GM23338 (cell line): Measurements from ENCODE around the gene PIBF1. TPM values are rescaled to one million over a fixed set of nuclear protein-coding genes. Genes with fewer than 3 reads are reported as not detected.

Experiments
- ATAC-seq: fragments of 200-7000 bp; cut with Tn5 transposase; 3 replicates; pipeline ENCODE4 v1.9.1; 2020
- DNase-seq: peaks from one replicate; pipeline ENCODE4 v3.0.0-alpha.2; 2015; ENCODE audit warnings: low spot score
- H2AFZ ChIP-seq: fragments of 200-600 bp; sonication (generic); 2 replicates; pipeline ENCODE4 v1.8.0; 2016; ENCODE audit warnings: antibody characterized with exemption, mild to moderate bottlenecking, moderate library complexity
- H3F3A ChIP-seq: fragments of 200-600 bp; sonication (generic); replicated peaks from 2 replicates; pipeline ENCODE4 v1.8.0; 2017; ENCODE audit warnings: antibody characterized with exemption, mixed run types, low read depth
- H3K27ac ChIP-seq: fragments of 200-600 bp; sonication (generic); 2 replicates; pipeline ENCODE4 v1.6.1; 2016; ENCODE audit warnings: low read depth
- H3K27me3 ChIP-seq: fragments of 200-600 bp; sonication (generic); 2 replicates; pipeline ENCODE4 v1.8.0; 2016; ENCODE audit warnings: mild to moderate bottlenecking, mixed run types, moderate library complexity; ENCODE audit not compliant: insufficient read depth
- H3K36me3 ChIP-seq: fragments of 200-600 bp; sonication (generic); 2 replicates; pipeline ENCODE4 v1.8.0; 2016; ENCODE audit warnings: mild to moderate bottlenecking; ENCODE audit not compliant: insufficient read depth
- H3K4me1 ChIP-seq: fragments of 200-600 bp; sonication (generic); 2 replicates; pipeline ENCODE4 v1.8.0; 2016; ENCODE audit warnings: mild to moderate bottlenecking, moderate library complexity; ENCODE audit not compliant: insufficient read depth
- H3K4me2 ChIP-seq: fragments of 200-600 bp; sonication (generic); 2 replicates; pipeline ENCODE4 v1.7.1; 2017; ENCODE audit warnings: mixed run types
- H3K4me3 ChIP-seq: fragments of 200-600 bp; sonication (generic); 2 replicates; pipeline ENCODE4 v1.6.1; 2016; ENCODE audit warnings: mixed run types
- H3K79me2 ChIP-seq: fragments of 200-600 bp; sonication (generic); replicated peaks from 2 replicates; pipeline ENCODE4 v1.8.0; 2017; ENCODE audit warnings: mild to moderate bottlenecking; ENCODE audit not compliant: insufficient read depth
- H3K9me2 ChIP-seq: fragments of 200-600 bp; sonication (generic); 2 replicates; pipeline ENCODE4 v1.8.0; 2017; ENCODE audit not compliant: insufficient read depth
- H4K20me1 ChIP-seq: fragments of 200-600 bp; sonication (generic); replicated peaks from 2 replicates; pipeline ENCODE4 v1.8.0; 2017; ENCODE audit warnings: mild to moderate bottlenecking; ENCODE audit not compliant: insufficient read depth
- H3K27ac Mint-ChIP-seq: 2 replicates; pipeline ENCODE4 v1.8.0; 2020; ENCODE audit warnings: inconsistent platforms, mild to moderate bottlenecking, moderate library complexity, mixed read lengths
- H3K27me3 Mint-ChIP-seq: 3 replicates; pipeline ENCODE4 v1.8.0; 2022; ENCODE audit warnings: low read depth, mild to moderate bottlenecking, moderate library complexity, mixed read lengths, inconsistent platforms; ENCODE audit not compliant: insufficient read depth, poor library complexity
- H3K36me3 Mint-ChIP-seq: 3 replicates; pipeline ENCODE4 v1.8.0; 2021; ENCODE audit warnings: low read depth, mild to moderate bottlenecking, inconsistent platforms, moderate library complexity, mixed read lengths
- H3K4me1 Mint-ChIP-seq: 3 replicates; pipeline ENCODE4 v1.8.0; 2020; ENCODE audit warnings: mild to moderate bottlenecking, inconsistent platforms, mixed read lengths
- H3K4me3 Mint-ChIP-seq: 3 replicates; pipeline ENCODE4 v1.8.0; 2021; ENCODE audit warnings: moderate library complexity, mild to moderate bottlenecking, inconsistent platforms, mixed read lengths
- H3K9me3 Mint-ChIP-seq: 3 replicates; pipeline ENCODE4 v1.8.0; 2020; ENCODE audit warnings: moderate library complexity, mild to moderate bottlenecking, inconsistent platforms, mixed read lengths
- CTCF ChIP-seq, 2 experiments: fragments of 200-600 bp in 1 of 2; sonication (generic) in 1 of 2; conservative IDR thresholded peaks; 2 replicates each; pipeline versions ENCODE4 v1.5.1 to v1.6.1; 2016 to 2017; ENCODE audit warnings: antibody characterized with exemption in 2 of 2, low read depth in 2 of 2, mild to moderate bottlenecking in 2 of 2, moderate library complexity in 1 of 2
- EZH2 ChIP-seq: fragments of 200-600 bp; sonication (generic); IDR thresholded peaks from one replicate; pipeline ENCODE4 v1.8.0; 2017; ENCODE audit warnings: antibody characterized with exemption, mild to moderate bottlenecking, low read depth; ENCODE audit not compliant: unreplicated experiment
- EZH2phosphoT487 ChIP-seq: fragments of 200-600 bp; sonication (generic); IDR thresholded peaks from one replicate; pipeline ENCODE4 v1.8.1; 2018; ENCODE audit warnings: antibody characterized with exemption; ENCODE audit not compliant: unreplicated experiment
- JUNB ChIP-seq: IDR thresholded peaks from one replicate; pipeline ENCODE4 v1.6.1; 2016; ENCODE audit warnings: antibody characterized with exemption; ENCODE audit not compliant: unreplicated experiment
- POLR2AphosphoS5 ChIP-seq: IDR thresholded peaks from 2 replicates; pipeline ENCODE4 v1.6.1; 2016; ENCODE audit warnings: antibody characterized with exemption, low read depth
- polyA plus RNA-seq: library from polyadenylated mRNA; unstranded; fragments of >200 nt; fragmentation: Nextera tagmentation; extraction: Ambion mirVana; gene quantifications from 2 replicates; pipeline ENCODE4 v1.2.1, GENCODE V29; 2016
- total RNA-seq: library from RNA; depleted of rRNA; stranded (reverse); fragments of >200 nt; shearing (Covaris generic); gene quantifications from 2 replicates; pipeline ENCODE4 v1.2.3, GENCODE V29; 2014
- TF ChIP-seq, protein P1 (sequence below): fragments of 250-450 bp; sonication (Bioruptor Pico); IDR thresholded peaks from 2 replicates; pipeline ENCODE4 v1.5.0; 2020; ENCODE audit warnings: mild to moderate bottlenecking, moderate library complexity

Gene PIBF1
- total and polyA plus RNA-seq, 2 experiments from 2014 or later: 14.9 to 22.6 TPM

- TF ChIP-seq, protein P1, sequence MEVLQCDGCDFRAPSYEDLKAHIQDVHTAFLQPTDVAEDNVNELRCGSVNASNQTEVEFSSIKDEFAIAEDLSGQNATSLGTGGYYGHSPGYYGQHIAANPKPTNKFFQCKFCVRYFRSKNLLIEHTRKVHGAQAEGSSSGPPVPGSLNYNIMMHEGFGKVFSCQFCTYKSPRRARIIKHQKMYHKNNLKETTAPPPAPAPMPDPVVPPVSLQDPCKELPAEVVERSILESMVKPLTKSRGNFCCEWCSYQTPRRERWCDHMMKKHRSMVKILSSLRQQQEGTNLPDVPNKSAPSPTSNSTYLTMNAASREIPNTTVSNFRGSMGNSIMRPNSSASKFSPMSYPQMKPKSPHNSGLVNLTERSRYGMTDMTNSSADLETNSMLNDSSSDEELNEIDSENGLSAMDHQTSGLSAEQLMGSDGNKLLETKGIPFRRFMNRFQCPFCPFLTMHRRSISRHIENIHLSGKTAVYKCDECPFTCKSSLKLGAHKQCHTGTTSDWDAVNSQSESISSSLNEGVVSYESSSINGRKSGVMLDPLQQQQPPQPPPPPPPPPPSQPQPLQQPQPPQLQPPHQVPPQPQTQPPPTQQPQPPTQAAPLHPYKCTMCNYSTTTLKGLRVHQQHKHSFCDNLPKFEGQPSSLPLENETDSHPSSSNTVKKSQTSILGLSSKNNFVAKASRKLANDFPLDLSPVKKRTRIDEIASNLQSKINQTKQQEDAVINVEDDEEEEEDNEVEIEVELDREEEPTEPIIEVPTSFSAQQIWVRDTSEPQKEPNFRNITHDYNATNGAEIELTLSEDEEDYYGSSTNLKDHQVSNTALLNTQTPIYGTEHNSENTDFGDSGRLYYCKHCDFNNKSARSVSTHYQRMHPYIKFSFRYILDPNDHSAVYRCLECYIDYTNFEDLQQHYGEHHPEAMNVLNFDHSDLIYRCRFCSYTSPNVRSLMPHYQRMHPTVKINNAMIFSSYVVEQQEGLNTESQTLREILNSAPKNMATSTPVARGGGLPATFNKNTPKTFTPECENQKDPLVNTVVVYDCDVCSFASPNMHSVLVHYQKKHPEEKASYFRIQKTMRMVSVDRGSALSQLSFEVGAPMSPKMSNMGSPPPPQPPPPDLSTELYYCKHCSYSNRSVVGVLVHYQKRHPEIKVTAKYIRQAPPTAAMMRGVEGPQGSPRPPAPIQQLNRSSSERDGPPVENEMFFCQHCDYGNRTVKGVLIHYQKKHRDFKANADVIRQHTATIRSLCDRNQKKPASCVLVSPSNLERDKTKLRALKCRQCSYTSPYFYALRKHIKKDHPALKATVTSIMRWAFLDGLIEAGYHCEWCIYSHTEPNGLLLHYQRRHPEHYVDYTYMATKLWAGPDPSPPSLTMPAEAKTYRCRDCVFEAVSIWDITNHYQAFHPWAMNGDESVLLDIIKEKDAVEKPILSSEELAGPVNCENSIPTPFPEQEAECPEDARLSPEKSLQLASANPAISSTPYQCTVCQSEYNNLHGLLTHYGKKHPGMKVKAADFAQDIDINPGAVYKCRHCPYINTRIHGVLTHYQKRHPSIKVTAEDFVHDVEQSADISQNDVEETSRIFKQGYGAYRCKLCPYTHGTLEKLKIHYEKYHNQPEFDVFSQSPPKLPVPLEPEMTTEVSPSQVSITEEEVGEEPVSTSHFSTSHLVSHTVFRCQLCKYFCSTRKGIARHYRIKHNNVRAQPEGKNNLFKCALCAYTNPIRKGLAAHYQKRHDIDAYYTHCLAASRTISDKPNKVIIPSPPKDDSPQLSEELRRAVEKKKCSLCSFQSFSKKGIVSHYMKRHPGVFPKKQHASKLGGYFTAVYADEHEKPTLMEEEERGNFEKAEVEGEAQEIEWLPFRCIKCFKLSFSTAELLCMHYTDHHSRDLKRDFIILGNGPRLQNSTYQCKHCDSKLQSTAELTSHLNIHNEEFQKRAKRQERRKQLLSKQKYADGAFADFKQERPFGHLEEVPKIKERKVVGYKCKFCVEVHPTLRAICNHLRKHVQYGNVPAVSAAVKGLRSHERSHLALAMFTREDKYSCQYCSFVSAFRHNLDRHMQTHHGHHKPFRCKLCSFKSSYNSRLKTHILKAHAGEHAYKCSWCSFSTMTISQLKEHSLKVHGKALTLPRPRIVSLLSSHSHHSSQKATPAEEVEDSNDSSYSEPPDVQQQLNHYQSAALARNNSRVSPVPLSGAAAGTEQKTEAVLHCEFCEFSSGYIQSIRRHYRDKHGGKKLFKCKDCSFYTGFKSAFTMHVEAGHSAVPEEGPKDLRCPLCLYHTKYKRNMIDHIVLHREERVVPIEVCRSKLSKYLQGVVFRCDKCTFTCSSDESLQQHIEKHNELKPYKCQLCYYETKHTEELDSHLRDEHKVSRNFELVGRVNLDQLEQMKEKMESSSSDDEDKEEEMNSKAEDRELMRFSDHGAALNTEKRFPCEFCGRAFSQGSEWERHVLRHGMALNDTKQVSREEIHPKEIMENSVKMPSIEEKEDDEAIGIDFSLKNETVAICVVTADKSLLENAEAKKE: no peak
Measured at GRCh38 chr13:72864142-72865011, 82.4 kb downstream of the PIBF1 start (continued).

DNA sequence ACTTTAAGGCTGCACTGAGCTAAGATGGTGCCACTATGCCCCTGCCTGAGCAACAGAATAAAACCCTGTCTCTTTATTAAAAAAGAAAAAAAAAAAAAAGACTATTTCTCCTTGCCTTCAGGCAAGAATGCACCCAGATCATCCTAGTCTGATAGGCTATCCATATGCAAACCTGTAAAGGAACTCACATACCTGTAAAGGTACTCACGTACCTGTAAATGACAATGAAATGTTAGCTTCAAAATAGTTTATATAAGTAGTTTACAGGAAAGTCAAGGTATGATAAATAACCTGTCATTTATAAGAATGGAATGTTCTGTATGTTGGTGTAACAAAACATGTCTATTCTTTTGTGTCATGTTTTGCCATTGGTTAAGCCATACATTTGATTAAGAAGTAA lies 86.3 kb downstream of the PIBF1 start:
- H2AFZ ChIP-seq: no peak overlapping the region
- H3K4me3 Mint-ChIP-seq: no peak overlapping the region
- no peaks in the 10 kb centered on the region; the same call in 1 of the 2 replicates for H3K36me3 ChIP-seq
- H3K27me3 Mint-ChIP-seq: peaks cover 2% of the 10 kb centered on the region
- no peaks in the 10 kb centered on the region for H3K4me1 Mint-ChIP-seq
- H3K27me3 ChIP-seq: no peaks in the 10 kb centered on the region
- no peaks in the 10 kb centered on the region for H3K9me2 ChIP-seq
- no peaks in the 10 kb centered on the region for H3K9me3 Mint-ChIP-seq
- DNase-seq: no peak
- no peak overlapping the region for H3K4me2 ChIP-seq
- no peak overlapping the region for H3K27ac Mint-ChIP-seq
- no peaks in the 10 kb centered on the region for H3K4me1 ChIP-seq
- H3K36me3 Mint-ChIP-seq: peaks cover 6% of the 10 kb centered on the region; the same call in 2 of the 3 replicates
- H3K4me3 ChIP-seq: no peak overlapping the region
- H4K20me1 ChIP-seq: no peaks in the 10 kb centered on the region
- no peak overlapping the region for H3K27ac ChIP-seq
- ATAC-seq: no peak
- no peaks in the 10 kb centered on the region for H3F3A ChIP-seq
- no peaks in the 10 kb centered on the region for H3K79me2 ChIP-seq
- no peak for TF ChIP-seq JUNB
- TF ChIP-seq CTCF (conservative IDR thresholded peaks at IDR 0.05; ENCODE audit: low read depth in 2 of 2): no peak
- TF ChIP-seq, protein P1: no peak
- TF ChIP-seq POLR2AphosphoS5: no peak
- TF ChIP-seq EZH2: no peak
- no peak for TF ChIP-seq EZH2phosphoT487
